Activated effector memory CD4-positive, alpha-beta T cell treated with Interleukin-2 at 50 U/mL for 16 hours (primary cell): ENCODE measurements around the gene TSGA10IP.

Experiments
- DNase-seq: peaks from one replicate; pipeline ENCODE4 v3.0.0-alpha.2; 2020

TSGA10IP gene

DNA sequence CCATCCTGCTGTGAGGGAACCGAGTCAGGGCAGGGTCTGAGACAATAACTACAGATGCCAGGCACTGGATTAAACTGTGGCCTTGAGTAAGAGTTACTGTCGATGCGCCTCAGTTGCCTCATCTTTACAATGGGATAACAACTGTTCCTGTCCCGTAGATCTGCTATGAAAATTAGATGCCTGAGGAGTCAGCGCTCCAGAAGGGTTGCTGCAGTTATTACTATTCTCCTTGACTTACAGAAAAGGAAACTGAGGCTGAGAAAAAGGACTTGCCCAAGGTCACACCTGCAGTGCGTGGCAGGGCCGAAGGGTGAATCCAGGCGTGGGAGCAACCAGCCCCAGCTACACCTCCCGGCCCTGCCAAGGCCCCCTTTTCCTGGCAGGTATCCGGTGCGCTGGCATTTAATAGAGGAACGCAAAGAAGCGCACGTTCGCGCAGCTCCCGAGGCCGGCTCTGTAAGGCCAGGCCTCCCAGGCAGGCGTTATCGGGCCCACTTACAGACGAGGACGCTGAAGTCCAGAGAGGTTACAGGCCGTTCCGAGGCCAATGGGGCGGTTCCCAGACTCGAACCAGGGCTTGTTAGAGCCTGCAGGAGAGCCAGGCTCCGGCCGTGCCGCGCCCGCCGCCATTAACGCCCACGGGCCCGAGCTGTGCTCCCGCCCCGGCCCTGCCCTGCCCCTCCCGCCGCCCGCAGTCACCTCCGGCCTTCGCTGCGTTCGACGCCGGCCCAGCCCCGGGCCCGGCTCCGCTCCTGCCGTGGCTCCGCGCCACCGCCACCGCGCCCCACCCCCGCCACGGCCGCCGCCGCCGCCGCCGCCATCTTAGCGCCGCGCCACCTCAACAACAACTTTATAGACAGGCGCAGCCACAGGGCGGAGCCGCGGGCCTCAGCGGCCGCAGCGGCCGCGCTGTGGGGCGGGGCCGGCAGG is 26.8 kb upstream of the TSGA10IP start, which contains the start of gene C11orf68:
TSS of gene C11orf68 (minus strand) at position 852 of the 930 bp plus-strand sequence. CDS start at position 821, 31 bp downstream.
- DNase-seq: no peak

DNA sequence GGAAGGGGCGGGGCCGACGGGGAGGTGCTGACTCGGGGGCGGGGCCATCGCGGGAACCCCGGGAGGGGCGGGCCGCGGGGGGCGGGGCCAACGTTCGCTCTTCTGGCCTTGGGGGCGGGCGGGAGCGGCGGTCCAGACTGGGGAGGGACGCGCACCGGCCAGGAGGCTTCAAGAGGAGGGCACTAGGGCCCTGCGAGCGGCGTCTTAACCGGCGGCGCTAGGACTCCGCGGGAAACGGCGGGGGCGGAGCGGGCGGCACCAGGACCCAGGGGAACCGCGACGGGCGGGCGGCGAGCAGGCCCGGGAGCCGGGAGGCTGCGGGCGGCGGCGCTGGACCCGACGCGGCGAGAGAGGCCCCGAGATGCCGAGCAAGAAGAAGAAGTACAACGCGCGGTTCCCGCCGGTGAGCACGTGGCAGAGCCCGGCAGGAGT is 26.1 kb upstream of the TSGA10IP start, which contains the start of gene DRAP1:
TSS of gene DRAP1 (plus strand) at position 286 of the 432 bp plus-strand sequence. CDS start at position 362, 76 bp downstream.
- peak; percentile 97 for DNase-seq

DNA sequence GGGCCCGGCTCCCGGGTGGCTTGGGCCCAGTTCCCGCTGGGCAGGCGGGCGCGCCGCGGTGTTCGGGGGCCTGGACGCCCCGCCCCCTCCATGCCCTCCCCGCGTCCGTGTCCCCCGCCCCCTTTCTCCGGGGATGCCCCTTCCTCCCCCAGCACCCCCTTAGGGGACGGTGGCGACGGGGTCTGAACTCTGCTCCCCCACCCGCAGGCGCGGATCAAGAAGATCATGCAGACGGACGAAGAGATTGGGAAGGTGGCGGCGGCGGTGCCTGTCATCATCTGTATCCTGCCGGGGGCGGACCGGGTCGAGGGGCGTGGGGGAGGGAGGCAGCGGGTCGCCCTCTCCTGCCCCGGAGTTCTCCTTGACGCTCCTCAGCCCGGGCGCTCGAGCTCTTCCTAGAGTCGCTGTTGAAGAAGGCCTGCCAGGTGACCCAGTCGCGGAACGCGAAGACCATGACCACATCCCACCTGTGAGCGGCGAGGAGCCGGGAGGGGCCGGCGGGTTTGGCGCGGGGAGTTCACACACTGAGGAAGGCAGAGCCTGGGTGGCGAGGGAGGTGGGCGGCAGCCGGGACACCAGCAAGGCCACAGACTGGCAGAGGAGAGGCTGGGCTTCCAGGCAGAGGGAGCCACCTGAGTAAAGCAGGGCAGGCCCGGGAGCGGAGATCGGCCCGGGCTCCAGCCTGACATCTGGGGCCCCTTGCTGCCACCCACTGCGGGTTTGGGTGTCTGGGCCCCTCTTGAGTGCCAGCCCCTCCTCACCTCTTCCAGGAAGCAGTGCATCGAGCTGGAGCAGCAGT is 25.5 kb upstream of the TSGA10IP start:
- no peak for DNase-seq

DNA sequence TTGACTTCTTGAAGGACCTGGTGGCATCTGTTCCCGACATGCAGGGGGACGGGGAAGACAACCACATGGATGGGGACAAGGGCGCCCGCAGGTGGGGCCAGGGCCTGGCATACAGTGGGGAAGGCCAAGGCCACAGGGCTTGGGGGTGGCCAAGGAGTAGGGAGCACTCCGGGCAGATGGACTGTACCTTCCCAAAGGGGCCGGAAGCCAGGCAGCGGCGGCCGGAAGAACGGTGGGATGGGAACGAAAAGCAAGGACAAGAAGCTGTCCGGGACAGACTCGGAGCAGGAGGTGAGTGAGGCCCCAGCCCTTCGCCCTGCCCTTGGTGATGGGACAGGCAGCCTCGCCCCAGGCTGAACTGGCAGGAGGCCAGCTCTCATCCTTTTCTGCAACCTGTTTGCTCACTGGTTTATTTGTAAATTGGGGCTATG is 24.9 kb upstream of the TSGA10IP start:
- DNase-seq: no peak

DNA sequence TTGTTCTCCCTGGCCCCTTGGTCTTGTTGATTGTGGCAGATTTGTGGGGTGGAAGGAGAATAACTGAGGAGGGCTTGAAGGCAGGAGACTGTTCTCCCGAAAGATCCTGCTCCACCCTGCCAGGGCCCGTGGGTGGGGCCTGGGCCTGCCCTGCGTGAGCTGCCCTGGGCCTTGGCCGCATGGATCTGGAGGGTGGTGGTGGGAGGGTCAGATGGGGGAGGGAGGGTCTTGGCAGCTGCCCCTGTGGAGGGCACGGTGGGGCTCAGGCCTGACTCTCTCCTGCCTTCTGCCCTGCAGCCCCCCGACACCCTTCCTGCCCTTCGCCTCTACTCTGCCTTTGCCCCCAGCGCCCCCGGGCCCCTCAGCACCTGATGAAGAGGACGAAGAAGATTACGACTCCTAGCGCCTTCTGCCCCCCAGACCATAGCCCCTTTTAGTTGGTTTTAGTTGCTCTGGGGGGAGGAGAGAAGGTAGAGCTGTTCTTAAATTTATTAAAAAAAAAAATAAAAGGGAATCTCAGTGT is 24.2 kb upstream of the TSGA10IP start:
- no peak for DNase-seq

DNA sequence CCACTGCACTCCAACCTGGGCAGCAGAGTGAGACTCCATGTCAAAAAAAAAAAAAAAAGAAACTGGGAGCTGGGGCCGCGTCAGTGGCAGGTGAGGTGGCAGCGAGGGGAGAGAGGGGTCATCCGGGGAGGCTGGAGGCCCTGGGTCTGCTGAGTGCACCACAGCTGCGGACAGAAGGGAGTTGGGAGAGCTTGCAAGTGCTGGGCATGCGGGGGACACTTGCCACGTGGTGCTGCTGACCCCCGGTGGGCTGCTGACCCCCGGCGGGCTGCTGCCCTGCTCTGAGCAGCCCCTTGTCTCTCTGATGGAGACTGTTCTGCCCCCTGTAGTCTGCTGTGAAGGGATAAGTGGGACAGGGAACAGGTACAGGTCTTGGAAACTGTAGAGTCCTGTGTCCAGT is 23.4 kb upstream of the TSGA10IP start:
- no peak for DNase-seq

DNA sequence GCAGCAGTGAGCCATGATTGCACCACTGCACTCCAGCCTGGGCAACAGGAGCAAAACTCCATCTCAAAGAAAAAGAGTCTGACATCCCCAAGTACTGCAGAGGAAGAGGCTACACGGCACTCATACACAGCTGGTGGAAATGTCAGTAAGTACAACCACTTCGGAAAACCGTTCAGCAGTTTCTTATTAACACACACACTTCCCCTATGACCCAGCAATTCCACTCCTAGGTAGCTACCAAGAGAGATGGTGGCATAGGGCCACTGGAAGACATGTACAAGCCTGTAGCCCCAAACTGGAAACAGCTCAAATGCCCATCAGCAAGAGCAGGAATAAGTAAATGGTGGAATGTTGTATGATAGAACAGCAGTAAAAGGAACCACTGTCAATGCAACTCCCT is 22.7 kb upstream of the TSGA10IP start:
- DNase-seq: no peak

DNA sequence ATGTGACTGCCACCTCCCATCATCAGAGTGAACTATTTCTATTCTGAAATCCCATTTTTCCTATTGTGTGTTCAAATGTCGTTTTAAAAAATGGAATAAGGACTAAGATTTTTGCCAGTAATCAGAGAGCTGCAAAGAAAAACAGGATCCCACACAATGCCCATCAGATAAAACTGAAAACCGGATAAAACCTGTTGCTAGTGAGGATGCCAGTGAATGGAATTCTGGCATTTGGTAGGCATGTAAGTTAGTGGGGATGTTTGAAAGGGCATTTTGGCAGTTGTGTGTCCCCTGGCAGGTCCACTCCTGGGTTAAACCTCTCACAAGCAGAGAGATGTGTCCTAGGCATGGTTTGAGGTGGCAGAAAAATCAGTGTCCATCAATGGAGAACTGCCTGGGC is 19.9 kb upstream of the TSGA10IP start:
- no peak for DNase-seq

DNA sequence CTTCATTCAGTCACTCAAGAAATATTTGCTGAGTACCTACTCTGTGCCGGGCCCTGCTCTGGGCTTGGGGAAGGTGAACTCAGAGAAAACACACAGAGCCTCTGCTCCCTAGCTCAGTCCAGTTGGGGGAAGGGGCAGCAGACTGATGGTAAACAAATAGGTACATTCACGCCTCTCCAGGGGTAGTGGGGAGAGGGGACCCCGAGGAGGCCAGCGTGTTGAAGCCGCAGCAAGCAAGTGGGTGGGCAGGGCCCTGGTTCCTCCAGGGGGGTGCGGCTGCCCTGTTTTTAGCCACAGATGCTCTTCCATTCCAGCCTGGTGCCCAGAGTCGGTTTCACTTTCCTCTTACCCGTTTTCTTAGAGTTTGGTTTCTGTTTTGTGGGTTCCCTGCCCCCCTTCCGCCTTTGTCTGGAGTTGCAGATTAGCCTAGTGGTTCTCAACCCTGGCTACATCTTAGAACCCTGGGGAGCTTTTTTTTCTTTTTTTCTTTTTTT is 17.3 kb upstream of the TSGA10IP start:
- DNase-seq: peak; percentile 71

DNA sequence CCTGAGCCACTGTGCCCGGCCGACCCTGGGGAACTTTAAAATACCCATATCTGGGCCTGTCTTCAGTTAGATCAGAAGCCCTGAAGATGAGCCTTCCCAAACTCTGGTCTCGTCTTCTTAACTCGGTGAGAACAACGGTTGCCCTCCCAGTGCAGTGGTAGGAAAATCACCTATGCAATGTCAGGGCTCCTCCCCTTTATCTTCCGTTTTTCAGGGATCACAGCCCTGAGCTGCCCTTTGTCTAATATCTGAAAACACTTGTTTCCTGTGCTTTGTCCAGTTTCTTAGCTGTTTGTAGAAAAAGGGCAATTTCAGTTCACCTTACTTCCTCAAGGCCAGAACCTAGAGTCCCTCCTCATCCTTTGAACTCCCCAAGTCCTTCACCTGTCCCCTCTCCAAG is 16.6 kb upstream of the TSGA10IP start:
- no peak for DNase-seq

DNA sequence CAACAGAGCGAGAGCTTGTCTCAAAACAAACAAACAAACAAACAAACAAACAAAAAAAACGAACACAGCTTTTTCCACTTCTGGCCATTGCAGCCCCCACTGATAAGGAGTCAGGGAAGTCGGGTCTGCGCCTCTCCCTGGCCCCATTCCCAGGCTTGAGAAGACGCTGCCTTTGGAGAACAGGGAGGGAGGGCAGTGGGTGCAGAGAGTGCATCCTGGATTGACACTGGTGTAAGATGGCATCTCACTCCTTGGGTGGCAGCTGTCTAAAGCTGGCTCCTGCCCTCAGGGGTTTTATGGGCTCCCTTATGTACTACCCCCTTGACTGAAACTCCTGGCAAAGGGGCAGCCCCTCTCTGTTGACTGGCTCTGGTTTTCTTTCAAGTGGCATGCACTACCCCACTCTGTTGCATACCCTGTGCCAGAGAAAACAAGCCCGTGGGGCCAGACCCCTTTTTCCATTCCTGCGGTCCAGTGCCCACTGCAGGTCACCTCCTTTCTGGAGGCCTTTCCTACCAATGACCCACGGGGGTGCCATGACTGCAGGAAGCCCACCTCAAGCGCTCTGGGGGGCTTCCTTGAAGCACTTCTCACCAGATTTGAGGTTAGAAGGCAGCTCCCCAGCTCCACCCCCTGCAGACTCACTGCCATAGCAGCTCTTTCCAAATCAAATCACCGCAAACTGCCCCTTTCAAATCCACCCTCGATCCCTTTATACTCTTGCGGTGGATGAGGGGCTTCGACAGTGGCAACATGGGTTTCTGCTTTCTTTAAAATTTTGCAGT is 13.3 kb upstream of the TSGA10IP start:
- no peak for DNase-seq

DNA sequence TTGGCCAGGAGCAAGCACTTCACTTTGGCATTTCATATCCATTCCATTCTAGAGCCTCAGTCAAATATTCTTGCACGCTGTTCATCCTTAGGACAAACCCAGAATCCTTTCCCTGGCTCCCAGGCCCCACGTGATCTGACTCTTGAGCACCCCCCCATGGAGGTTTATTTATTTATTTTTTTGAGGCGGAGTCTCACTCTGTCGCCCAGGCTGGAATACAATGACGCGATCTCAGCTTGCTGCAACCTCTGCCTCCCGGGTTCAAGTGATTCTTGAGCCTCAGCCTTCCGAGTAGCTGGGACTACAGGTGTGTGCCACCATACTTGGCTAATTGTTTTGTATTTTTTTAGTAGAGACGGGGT is 12.7 kb upstream of the TSGA10IP start:
- DNase-seq: no peak

DNA sequence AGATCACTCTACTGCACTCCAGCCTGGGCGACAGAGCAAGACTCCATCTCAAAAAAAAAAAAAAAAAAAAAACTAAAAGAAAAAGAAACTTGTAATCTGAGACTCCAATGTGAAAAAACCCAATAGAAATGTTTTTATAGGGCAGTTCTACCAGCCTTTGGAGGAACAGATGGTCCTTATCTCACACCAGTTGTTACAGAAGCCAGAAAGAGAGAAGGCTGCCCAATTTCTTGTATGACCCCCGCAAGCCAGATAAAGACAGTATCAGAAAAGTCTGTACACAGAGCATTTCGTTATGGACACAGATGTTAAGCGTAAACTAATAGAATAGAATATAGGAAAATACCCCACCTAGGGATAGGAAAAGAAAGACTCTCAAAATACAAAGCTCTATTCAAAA is 11.3 kb upstream of the TSGA10IP start:
- no peak for DNase-seq

DNA sequence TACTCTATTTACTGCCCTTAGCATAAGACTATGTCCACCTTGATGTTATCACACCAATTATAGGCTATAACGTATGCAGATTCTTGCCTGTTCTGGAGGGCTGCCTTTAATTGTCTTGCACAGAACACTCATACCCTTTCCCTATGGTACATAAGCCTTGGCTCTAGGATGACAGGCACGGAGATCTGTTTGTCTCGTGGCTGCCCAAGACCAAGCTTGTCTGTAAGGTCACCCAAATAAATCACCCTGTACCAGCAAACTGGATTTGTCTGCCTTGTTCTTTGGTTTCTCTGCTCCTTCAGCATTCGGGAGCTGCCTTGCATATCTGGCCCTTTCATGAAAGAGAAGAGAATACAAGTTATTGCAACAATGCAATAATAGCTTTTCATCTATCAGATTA is 7.5 kb upstream of the TSGA10IP start:
- no peak for DNase-seq

DNA sequence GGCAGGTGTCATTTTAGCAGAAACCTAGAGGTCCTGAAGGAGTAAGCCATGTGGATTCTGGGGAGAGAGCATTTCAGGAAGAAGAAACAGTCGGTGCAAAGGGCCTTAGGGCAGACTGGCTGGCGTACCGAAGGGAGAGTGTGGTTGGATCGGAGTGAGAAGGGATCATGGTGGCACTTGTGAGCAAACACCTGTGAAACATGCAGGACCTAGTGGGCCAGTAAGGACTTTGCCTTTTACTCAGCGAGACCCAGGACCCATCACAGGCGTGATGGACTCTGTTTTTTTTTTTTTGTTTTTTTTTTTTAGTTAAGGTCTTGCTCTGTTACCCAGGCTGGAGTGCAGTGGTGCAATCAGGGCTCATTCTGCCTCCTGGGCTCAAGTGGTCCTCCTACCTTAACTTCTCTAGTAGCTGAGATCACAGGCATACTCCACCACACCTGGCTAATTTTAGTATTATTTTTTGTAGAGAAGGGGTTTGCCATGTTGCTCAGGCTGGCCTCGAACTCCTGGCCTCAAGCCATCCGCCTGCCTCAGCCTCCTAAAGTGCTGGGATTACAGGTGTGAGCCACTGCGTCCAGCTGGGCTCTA is 3.5 kb upstream of the TSGA10IP start:
- no peak for DNase-seq

DNA sequence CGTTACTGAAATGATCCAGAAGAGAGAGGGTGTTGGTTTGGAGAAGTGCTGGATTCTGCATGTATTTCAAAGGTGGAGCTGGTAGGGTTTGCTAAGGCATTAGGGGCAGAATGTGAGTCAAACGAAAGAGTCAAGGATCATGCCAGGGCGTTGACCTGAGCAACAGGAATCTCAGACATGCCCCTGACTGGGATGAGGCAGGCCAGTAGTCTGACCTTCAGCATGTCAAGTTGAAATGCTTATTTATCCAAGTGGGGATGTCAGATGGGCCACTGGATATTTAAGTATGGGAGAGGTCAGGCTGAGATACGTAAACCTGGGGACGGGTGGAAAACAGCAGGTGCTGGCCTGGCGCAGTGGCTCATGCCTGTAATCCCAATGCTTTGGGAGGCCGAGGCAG is 2.7 kb upstream of the TSGA10IP start:
- DNase-seq: no peak

DNA sequence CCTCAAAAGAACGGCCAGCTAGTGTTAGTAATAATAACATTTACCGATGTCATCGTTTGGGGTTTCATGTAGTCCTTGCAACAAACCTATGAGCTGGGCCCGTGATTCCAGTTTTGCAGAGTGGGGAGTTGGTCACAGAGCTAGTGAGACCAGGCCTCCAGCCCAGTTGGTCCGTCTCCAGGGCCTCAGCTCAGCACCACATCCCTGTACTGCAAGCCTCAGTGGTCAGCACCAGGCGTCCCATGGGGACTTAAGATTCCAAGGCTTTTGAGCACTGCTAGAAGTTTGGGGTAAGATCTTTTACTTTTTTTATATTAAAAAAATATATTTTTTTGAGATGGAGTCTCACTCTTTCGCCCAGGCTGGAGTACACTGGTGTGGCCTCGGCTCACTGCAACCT is 1.1 kb upstream of the TSGA10IP start:
- no peak for DNase-seq

DNA sequence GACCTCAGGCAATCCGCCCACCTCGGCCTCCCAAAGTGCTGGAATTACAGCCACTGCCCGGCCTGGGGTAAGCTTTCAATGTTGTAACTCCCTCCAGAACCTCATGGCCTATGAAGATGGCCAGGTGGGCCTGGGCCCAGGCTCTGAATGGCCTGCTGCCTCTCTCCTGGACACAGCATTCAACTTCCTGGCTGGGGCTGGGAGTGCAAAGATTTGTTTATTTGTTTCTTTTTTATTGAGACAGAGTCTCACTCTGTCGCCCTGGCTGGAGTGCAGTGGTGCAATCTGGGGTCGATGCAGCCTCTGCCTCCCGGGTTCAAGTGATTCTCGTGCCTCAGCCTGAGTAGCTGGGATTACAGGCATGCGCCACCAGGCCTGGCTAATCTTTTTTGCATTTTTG is 513 bp upstream of the TSGA10IP start:
- DNase-seq: no peak

DNA sequence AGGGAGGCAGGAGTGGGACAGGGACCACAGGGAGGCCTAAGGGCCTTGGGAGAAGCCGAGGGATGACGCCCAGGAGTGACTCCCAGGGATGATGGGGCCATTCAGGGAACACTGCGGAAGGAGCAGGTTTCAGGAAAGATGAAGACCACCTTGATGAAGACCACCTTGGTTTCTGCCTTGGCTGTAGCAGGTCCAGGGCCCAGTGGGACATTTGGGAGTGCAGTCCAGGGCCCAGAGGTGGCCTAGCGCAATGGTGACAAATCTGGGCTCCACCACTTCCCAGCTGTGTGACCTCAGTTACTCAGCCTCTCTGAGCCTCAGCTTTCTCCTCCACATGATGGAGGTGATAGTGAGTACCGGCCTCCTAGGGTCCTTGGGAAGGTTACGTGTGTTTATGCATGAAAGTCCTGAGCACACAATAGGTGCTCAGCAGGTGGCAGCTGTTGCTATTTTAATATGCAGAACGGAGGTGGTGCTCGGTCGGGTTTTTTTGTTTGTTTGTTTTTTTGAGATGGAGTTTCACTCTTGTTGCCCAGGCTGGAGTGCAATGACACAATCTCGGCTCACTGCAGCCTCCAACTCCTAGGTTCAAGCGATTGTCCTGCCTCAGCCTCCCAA is 770 bp downstream of the TSGA10IP start:
- DNase-seq: no peak

DNA sequence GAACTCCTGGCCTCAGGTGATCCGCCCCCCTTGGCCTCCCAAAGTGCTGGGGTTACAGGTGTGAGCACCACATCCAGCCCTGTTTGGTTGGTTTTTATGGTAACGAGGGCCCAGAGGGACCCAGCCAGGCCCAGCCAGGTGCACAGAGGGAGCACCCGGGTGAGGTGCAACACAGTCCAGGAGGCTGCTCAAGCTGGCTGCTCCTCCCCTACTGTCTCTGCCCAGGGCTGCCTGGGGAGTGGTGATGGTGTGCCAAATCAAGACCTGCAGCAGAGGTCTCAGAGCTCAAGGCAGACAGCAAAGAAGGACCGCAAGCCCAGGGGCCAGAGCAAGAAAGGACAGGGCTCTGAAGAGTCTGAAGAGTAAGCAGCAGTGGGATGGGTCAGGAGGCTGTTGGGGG is 1.4 kb downstream of the TSGA10IP start:
- DNase-seq: no peak

DNA sequence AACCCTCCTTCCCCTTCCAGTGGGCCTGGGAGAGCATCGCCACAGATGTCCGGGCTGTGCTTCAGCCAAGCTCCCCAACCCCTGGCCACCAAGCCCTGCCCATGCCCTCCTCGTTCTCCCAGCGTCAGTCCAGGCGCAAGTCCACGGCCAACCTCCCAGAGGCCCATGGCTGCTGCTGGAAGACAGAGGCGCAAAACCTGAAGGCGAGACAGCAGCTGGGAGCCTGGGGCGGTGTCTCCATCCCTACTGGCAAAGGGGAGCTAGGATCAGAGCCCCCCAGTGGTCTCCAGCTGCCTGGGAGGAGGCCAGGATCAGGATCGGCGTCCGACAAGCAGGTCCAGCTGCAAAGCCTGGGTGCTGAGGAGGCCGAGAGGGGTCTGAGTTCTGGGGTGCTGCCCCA is 1.9 kb downstream of the TSGA10IP start:
- no peak for DNase-seq
